Measurements from ENCODE around the gene USP49.
"Not testable (repeated sequence)": the region's sequence is repeated elsewhere in the genome, so short reads cannot be mapped to it uniquely, and the experiment has no call there.

USP49 gene

GRCh38 chr6:41778895-41779294 lies 116.3 kb downstream of the USP49 start:
- DNase-seq = no peak

GRCh38 chr6:41777551-41778285 lies 117.5 kb downstream of the USP49 start:
- no peak for DNase-seq

- DNase-seq = no peak
These were observed 119.8 kb downstream of the USP49 start for GRCh38 chr6:41775293-41775882.

GRCh38 chr6:41774841-41775240 lies 120.3 kb downstream of the USP49 start:
- no peak for DNase-seq

- no peak for DNase-seq
These were observed 123.9 kb downstream of the USP49 start for GRCh38 chr6:41771058-41771983.

GRCh38 chr6:41770381-41771057 lies 124.7 kb downstream of the USP49 start:
- DNase-seq = no peak

GRCh38 chr6:41769376-41769775 lies 125.8 kb downstream of the USP49 start:
- no peak for DNase-seq

GRCh38 chr6:41768545-41769308 lies 126.4 kb downstream of the USP49 start:
- no peak for DNase-seq

GRCh38 chr6:41767112-41767833 lies 127.9 kb downstream of the USP49 start:
- DNase-seq = no peak

- not testable (repeated sequence) for DNase-seq
These were observed 129.0 kb downstream of the USP49 start for GRCh38 chr6:41766043-41766664.

- DNase-seq = no peak
These were observed 131.7 kb downstream of the USP49 start for GRCh38 chr6:41763470-41763869.

- DNase-seq = no peak
These were observed 135.1 kb downstream of the USP49 start for GRCh38 chr6:41759905-41760579.

- no peak for DNase-seq
These were observed 135.9 kb downstream of the USP49 start for GRCh38 chr6:41759106-41759904.

- no peak for DNase-seq
These were observed 136.5 kb downstream of the USP49 start for GRCh38 chr6:41758641-41759035.

- DNase-seq = no peak
These were observed 137.1 kb downstream of the USP49 start for GRCh38 chr6:41757931-41758640.

- DNase-seq = no peak
These were observed 137.9 kb downstream of the USP49 start for GRCh38 chr6:41757271-41757670.

- DNase-seq = no peak
These were observed 138.8 kb downstream of the USP49 start for GRCh38 chr6:41756354-41756753.

- DNase-seq = no peak
These were observed 139.3 kb downstream of the USP49 start for GRCh38 chr6:41755895-41756294.

- DNase-seq = no peak
These were observed 144.8 kb downstream of the USP49 start for GRCh38 chr6:41750374-41750773.

All from cerebellar nuclear complex (tissue), 1 donor.